ENCODE data around the gene ST8SIA4.

The ST8SIA4 gene

DNA sequence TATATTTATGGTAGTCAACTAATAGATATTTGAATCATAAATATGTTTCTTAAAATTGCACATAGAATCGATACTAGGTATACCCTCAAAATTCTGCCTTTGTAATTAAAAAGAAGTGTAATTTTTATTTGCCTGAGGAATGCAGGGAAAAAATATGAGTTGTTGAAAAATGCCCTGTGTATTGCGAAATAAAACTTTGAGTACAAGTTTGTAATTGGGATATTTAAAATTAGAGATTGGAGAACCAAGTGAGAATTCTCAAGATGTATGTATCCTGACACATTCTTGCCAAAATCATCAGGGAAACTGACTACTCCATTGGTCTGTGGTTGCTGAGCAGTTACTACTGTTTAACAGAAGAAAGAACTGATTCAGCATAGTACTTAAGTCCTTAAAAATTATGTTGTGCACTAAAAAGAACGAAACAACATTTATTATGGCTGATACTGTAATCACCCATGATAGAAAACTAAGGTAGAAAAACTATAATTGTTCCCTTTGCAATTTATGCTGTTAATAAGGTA is 36.0 kb downstream of the ST8SIA4 start:
- no peak for DNase-seq (ENCODE audit: low read depth, low spot score)

DNA sequence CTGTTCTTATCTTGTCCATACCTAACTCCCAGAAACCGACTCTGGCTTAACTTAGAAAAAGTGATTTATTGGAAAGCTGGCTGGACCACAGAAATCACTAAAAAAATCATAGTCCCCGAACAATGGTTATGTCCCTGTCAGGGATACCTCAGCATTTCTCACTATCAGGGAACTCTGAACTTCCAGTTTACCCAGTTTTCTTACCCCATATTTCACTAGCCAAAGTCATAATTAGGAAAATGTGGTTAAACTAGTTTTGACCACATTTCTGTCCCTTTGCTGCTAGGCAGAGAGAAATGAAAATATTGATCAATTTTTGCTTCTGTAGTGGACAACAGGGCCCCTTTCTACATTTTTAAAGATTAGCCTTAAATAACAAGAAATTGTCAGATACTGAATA is 38.2 kb downstream of the ST8SIA4 start:
- no peak for DNase-seq (ENCODE audit: low read depth, low spot score)

DNA sequence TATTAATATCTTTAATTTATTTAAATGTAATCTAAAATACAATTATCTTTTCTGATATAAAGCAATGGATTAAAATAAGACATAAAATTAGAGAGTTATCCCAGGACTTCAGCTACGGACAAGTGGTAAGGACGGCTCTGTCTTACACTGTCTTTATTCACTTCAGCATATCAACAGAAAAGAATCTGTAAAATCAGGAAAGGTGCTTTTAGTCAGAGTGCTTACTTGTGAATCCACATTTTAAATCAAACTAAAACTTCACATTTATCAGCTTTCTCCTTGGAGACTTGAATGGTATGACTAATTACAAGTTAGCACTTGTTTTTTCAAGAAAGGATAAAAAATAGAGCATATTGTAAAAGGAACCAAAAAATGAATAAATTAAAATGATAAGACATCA is 39.3 kb downstream of the ST8SIA4 start:
- no peak for DNase-seq (ENCODE audit: low read depth, low spot score)

DNA sequence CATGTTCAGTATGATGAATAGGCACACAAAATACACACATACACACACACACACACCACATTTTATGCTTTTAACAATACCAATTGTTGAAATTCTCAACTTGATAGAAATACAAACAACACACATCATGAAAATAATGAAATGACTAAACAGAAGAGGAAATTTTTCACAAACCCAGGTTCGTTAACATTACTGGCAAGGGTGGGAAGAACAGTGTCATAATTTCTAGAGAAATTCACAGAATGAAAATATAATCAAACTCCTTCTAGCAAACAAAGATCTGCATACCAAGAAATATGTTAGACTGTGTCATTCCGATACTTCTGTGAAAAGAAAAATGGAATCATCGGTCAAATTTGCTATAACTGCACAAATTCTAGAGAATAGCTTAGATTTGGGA is 41.9 kb downstream of the ST8SIA4 start:
- no peak for DNase-seq (ENCODE audit: low read depth, low spot score)

- no peak for DNase-seq (ENCODE audit: low read depth, low spot score)
These were observed 42.7 kb downstream of the ST8SIA4 start for GRCh38 chr5:100860407-100860806.

DNA sequence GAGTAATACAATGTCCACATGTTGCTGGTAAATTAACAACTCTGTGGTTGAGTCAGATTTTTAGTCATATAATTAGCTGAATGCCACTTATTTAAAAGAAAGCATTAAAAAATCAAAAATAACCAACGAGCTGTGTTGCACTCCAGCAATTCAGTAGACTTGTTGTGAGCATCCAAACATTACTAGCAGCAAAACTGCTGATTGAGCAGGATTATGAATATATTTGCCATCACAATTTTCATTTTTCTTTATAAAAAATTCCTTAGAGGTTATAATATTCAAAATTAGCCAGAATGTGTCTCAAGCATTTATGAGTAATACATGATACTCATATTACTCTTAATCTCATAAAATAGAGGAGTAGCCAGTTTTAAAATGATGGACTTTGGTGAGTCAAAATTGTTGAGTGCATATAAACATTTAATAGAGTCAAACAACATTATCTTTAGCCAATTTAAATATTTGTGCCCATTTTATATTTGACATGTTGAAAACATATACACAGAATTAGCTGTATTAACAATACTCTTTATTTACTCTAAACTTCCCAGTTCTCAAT is 44.0 kb downstream of the ST8SIA4 start:
- no peak for DNase-seq (ENCODE audit: low read depth, low spot score)

DNA sequence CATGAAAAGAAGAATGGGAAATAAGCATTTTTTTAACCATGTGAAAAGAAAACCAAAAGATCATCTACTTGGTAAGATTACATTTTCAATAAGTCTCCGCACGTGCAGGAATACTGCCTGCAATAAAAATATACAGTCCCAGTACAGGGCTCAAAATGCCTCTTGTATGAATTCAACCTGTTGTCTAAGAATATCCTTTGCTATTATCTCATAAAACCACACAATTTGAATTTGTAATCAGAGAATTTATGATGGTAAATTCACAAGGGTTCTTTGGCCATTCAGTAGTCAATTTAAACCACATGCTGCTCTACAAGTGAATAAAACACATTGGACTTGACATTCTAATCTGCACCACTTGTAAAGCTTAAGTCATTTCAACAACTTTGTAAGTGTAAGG is 46.6 kb downstream of the ST8SIA4 start:
- DNase-seq (ENCODE audit: low read depth, low spot score): no peak

- DNase-seq (ENCODE audit: low read depth, low spot score): no peak
These were observed 47.1 kb downstream of the ST8SIA4 start for GRCh38 chr5:100855937-100856430.

- DNase-seq (ENCODE audit: low read depth, low spot score): no peak
These were observed 47.8 kb downstream of the ST8SIA4 start for GRCh38 chr5:100855295-100855694.

- no peak for DNase-seq (ENCODE audit: low read depth, low spot score)
These were observed 48.5 kb downstream of the ST8SIA4 start for GRCh38 chr5:100854591-100854990.

DNA sequence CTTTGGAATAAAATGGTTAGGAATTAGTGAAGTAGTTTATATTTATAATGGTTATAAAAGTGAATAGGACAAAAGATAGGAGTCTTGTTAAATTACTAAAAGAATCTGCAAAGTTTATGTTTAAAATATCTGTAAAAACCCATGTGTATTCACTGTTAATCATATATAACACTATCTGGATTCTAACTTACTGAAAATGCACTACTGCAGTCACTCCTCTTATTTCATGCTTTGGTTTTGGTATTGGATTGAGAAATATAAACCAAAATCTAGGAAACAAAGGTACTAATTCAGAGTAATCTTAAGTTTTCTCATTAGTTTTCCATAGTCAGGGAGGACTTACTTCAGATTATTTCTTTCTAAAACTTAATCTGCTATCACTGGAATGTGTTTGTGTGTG is 49.5 kb downstream of the ST8SIA4 start:
- no peak for DNase-seq (ENCODE audit: low read depth, low spot score)

GRCh38 chr5:100852988-100853449 is 50.1 kb downstream of the ST8SIA4 start:
- no peak for DNase-seq (ENCODE audit: low read depth, low spot score)

DNA sequence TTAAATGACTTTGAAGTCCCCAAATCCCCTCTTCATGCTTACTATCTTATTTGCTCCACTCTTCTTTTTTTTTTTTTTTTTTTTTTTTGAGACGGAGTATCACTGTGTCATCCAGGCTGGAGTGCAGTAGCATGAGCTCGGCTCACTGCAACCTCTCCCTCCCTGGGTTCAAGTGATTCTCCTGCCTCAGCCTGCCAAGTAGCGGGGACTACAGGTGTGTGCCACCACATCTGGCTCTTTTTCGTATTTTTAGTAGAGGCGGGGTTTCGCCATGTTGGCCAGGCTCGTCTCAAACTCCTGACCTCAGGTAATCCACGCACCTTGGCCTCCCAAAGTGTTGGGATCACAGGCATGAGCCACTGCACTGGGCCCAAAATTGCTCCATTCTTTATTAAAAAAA is 51.0 kb downstream of the ST8SIA4 start:
- DNase-seq (ENCODE audit: low read depth, low spot score): no peak

DNA sequence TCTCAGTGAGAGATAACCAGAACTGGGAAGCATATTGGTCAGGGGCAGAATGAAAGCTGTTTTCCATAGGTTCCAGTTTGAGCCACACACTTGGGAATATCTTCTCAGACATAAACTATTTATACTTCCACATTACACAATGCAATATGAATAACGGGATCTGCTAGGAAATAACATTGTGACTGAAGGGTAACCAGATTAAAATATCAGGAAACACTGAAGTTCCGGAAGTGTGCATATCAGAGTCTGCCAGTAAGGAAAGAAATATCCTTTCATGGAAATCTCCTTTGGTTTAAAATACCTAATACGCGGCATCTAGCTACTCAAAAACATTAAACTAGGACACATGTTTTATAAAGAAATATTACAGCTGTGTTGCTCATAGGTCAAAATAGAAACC is 56.3 kb downstream of the ST8SIA4 start:
- DNase-seq (ENCODE audit: low read depth, low spot score): no peak

GRCh38 chr5:100842080-100842479 is 61.0 kb downstream of the ST8SIA4 start:
- DNase-seq (ENCODE audit: low read depth, low spot score): no peak

DNA sequence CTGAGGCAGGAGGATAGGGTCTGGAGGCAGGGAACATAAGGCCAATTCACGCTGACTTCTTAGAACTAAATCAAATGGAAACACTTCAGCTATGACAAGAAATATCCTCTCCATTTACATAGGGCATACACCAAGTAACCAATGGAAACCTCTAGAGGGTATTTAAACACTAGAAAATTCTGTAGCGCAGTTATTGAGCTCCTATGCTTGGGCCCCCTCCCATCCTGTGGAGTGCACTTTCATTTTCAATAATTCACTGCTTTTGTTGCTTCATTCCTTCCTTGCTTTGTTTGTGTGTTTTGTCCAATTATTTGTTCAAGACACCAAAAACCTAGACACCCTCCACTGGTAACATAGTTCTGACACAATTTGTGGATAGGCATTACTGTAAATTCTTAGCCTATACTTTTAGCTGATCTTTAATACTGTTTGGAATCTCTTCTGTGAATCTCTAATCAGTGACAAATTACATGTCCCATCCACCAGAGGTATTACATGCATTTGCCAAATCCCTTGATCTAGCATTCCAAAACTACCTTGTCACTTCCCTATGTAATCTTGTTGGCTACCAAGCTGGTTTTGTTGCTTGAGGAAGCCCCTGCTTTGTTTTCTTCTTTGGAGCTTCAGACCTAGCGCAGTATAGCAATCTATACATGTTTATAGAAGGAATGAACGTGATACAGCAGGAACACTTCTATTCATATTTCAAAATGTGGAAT is 61.6 kb downstream of the ST8SIA4 start:
- peak; percentile 38 for DNase-seq (ENCODE audit: low read depth, low spot score)

- no peak for DNase-seq (ENCODE audit: low read depth, low spot score)
These were observed 62.3 kb downstream of the ST8SIA4 start for GRCh38 chr5:100840789-100841188.

GRCh38 chr5:100840370-100840769 is 62.7 kb downstream of the ST8SIA4 start:
- peak; percentile 32 for DNase-seq (ENCODE audit: low read depth, low spot score)

GRCh38 chr5:100838048-100838473 is 65.0 kb downstream of the ST8SIA4 start:
- DNase-seq (ENCODE audit: low read depth, low spot score): no peak

GRCh38 chr5:100834519-100834918 is 68.6 kb downstream of the ST8SIA4 start:
- no peak for DNase-seq (ENCODE audit: low read depth, low spot score)

- DNase-seq (ENCODE audit: low read depth, low spot score): no peak
These were observed 70.5 kb downstream of the ST8SIA4 start for GRCh38 chr5:100832252-100833230.

DNA sequence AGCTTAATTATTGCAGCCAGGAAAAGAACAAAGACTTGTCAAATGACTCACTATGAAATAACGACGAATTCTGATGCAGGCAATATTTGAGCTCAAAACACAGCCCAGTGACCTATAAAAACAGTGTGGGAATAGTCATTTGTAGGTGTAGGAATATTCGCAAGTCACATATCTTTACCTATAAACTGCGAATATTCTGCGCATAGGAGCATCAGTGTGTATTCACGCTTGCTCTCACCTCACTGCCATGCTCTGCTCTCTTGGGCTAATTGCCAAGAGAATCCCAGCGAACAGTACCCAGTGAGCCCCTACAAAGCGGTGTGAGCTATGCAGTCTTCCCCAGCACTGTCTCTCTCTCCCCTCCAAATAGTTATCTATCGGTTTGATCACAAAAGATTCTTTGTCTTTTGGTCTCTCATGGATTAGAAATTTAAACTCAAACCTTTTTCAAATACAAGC is 74.2 kb downstream of the ST8SIA4 start:
- DNase-seq (ENCODE audit: low read depth, low spot score): peak; percentile 46
